Measurements from ENCODE around the gene MAP4K2.
"Not testable (repeated sequence)": the region's sequence is repeated elsewhere in the genome, so short reads cannot be mapped to it uniquely, and the experiment has no call there.

MAP4K2 gene

DNA sequence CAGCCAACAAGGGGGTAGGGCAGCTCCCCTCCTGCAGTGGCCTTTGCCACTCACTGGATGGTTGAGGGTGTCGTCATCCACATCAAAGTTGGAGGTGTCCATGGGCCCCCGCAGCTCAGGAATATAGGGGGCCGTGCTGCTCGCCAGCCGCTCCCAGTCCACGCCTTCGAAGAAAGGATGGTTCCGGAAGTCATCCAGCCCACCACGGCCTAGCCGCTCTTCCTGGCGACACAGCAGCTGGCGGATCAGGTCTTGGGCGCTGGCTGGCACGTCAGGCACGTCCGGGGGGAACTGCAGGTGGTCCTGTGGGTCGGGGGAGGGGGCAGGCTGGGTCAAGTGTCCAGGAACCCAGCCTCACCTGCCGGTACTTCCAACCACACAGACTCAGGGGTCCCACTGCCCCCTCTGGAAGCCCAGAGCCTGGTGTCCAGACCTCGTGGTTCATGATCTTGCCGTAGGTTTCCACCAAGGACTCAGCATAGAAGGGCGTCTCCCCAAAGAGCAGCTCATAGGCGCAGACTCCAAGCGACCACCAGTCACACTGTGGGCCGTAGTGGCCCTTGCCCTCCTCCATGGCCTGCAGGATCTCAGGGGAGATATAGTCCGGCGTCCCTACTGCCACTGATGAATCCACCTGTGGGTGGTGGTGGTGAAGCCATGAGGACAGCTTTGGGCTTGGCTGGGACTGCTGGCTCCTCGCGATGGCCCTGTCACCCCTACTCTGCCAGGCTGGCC lies 35.8 kb upstream of the MAP4K2 start:
- no peak for DNase-seq (ENCODE audit: low spot score)

GRCh38 chr11:64837887-64838351 lies 34.9 kb upstream of the MAP4K2 start:
- no peak for DNase-seq (ENCODE audit: low spot score)

- no peak for DNase-seq (ENCODE audit: low spot score)
Measured at GRCh38 chr11:64836448-64837072, 33.5 kb upstream of the MAP4K2 start.

DNA sequence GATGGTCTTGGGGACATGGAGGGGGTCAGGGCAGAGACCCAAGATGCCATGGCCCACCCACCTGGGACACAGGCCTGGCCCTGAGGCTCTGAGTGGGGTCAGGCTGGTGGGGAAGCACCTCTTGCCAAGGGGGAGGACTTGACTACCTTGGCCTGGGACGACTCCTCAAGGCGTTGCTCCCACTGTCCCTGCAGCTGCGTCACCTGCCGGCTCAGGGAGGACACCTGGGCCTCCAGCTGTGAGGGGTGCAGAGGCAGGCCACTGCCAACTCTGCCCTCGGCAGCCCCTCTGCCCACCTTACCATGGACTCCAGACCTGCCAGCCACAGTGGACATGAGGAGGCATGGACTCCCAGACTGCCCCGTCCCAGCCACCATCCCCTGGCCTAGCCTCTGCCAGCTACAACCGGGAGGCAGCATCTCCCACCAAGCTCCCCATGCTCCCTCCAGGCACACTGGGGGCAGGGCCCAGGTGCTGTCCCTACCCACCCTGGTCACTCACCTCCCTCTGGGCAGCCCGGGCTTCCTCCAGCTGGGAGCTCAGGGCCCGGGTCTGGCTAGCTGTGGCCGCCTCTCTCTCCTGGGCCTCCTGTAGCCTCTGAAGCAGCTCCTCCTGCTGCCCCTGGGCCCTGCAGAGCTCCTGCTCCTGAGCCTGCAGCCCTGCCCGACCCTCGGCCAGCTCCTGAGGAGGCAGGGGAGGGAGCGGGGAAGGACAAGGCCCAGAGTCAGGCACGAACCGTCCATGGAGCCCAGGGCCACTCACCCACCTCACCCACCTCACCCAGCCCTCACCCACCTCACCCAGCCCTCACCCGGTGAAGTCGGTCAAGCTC lies 32.8 kb upstream of the MAP4K2 start:
- DNase-seq (ENCODE audit: low spot score), result no peak

DNA sequence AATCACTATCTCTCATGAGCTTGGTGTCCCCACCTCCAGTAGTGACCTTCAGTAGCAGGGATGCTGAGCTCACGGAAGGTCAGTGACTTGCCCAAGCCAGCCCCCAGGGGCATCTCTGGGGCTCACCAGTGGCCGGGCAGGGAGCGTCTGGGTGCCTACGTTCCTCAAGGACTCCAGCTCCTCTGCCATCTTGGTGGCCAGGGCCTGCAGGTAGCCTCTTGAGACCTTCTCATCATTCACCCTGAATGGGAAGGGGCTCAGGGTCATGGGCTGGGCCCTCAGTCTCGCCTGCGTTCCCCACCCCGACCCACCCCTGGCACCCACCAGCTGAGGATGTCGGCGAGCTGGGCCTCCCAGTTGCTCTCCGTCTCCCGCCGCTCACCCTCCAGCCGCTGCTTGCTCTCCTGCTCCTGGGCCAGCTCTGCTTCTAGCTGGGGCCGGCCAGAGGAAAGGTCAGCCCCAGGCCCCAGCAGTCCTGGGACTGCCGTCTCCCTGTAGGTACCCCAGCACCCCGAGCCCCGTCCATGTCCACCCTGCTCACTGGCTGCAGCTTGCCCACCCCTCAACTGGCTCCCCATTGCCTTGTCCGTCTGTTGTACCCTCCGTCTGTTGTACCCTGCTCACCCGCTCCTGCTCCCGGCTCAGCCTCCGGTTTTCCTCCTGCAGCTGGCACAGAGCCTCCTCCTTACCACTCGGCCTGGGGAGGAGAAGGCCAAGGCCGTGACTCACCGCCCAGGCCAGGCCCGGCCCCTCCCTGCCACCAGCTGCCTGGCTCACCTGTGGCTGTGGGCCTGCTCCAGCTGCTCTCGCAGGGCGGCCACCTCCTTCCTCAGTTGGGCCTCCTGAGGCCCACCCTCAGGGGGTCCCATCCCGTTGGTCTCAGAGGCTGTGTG lies 32.0 kb upstream of the MAP4K2 start:
- DNase-seq (ENCODE audit: low spot score), result peak; percentile 49

DNA sequence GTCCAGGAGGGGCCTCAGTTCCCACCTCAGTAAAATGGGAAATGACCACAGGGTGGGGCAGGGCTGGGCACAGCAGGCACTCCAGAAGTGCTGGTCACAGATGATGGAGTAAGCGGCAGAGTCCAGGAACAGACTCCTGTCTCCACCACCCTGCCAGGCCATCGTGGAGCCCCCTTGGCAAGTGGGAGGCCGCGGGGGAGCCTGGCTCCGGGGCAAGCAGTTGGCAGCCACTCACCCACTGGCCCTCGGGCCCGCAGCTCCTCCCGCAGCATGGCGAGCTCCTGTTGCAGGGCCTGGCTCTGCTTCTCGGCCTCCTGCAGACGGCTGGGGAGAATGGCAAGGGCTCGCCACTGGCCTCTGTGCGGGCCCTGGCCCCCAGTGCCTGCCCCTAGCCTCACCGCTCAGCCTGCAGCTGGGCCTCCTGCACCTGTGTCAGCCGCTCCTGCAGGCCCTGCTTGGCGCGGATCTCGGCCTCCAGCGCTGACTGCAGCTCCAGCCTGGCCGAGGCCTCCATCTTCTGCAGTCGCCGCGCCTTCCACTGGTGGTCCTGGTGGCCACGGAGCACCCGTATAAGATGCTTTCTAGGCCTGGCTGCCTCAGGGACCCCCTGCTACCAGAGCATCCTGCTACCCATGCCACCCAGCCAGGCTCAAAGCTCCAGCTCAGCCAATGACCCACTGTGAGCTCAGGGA lies 31.2 kb upstream of the MAP4K2 start:
- no peak for DNase-seq (ENCODE audit: low spot score)

DNA sequence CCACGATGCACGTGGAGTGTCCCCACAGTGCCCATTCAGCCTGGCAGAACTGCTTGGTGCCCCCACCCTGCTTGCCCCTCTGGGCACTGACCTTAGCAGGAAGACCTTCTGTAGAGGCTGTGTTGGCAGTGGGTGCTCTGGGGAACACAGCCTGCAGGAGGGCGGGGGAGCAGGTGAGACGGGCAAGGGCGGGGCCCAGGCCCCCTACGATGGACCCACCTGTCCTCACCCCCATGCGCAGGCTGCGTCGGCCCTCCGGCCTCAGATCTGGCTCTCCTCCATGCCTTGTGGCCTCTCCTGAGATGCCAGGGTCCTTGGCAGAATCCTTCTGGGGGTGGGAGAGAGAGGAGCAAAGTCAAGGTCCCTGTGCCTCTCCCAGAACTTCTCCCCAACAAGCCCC lies 30.5 kb upstream of the MAP4K2 start:
- DNase-seq (ENCODE audit: low spot score), result no peak

DNA sequence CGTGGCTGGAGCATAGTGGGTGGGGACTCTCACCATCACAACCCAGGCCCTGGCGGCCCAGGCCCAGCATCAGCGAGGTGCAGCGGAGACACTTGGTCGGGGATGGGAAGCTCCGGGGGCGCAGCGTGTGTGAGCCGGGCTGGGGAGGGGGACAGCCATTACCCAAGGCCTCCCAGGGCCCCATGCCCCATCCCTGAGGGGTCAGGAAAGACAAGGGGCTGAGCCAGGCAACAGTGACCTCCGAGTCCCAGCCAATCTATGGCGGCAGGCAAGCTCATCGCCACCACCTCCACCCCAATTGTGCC lies 30.1 kb upstream of the MAP4K2 start:
- no peak for DNase-seq (ENCODE audit: low spot score)

DNA sequence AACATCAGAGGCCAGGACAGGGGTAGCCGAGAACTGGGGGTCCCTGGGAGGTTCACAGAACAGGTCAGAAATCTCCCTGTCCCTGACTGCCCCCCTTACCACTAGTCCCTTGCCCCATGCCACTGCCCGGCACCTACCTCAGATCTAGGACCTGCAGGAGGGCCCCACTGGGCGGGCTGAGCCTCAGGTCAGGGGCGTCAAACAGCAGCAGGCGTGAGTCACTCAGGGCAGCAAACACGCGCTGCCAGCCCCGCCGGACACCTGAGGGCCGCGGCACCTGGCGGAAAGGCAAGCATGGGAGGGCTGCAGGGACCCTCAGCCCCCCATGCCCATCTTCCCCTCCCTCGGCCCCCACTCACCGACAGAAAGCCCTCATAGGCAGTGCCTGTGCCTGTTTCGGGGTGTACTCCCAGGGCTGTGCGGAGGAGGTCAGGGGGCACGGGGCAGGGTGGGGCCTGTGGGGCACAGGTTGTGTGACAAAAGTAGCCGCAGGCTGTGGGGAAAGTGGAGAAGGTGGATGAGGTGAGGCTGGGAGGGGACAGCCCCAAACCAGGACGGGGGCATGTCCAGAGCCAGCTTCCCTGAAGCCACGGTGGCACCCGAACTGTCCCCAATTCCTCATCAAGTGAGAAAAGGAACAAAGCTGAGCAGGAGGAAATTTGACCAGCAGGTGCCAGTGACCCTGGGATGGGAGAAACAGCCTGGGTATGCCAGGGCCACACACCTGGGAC lies 29.6 kb upstream of the MAP4K2 start:
- DNase-seq (ENCODE audit: low spot score), result no peak

GRCh38 chr11:64831411-64831891 lies 28.4 kb upstream of the MAP4K2 start:
- DNase-seq (ENCODE audit: low spot score), result no peak

GRCh38 chr11:64829536-64830251 lies 26.7 kb upstream of the MAP4K2 start:
- no peak for DNase-seq (ENCODE audit: low spot score)

- no peak for DNase-seq (ENCODE audit: low spot score)
Measured at GRCh38 chr11:64827451-64827839, 24.4 kb upstream of the MAP4K2 start.

DNA sequence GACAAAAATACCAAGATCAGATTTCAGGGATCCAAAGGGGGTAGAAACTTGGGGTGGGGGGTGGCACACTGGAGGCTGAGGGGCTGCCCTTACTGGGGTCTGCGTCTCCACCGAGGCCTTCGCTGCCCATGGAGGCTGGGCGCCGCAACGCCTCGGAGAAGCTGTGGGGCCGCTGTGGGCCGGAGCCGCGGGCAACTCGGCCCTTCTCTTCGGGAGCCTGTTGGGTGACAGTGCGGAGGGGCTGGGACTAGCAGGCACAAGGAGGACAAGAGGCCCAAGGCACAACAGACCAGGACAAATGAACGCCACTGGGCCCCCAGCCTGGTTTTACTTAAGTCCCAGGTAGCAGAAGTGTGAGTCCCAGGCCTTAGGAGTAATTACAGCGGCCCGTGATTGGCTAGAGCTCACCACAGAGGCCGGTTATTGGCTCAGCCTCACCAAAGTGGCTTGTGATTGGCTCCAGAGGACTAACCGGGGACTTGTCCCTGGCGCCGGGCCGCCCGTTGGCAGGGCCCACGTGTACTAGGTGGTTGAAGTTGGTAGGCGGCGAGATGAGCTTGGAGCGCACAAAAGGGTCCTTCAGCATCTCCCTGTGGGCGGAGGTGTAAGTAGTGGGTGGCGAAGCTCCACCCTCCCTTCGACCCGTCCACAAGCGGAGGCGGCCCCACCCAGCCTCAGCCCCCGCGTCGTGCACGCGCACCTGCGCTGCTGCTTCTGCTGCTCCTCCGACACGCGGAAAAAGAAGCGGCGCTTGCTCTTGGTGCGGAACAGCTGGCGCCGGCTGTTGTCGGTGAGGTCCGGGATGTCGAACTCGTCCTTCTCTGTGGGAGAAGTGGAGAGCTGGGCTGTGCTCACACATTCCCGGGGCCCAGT lies 23.8 kb upstream of the MAP4K2 start:
- no peak for DNase-seq (ENCODE audit: low spot score)

DNA sequence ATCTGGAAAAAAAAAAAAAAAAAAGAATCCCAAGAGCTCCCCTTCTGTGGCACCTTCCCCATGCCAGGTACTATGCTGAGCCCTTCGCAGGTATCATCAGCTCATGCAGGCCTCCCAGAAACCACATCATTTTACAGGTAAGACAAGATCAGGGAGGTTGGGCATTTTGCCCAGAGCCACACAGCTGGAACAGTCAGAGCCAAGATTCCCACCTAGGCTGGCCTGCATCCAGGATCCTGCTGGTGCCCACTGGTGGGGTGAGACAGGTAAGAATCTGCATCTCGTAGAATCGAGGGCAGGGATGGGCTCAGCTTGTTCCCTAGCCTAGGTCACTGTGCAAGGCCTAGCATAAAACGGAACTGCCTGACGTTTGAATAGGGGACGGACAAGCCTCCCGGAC lies 23.0 kb upstream of the MAP4K2 start:
- DNase-seq (ENCODE audit: low spot score), result no peak

DNA sequence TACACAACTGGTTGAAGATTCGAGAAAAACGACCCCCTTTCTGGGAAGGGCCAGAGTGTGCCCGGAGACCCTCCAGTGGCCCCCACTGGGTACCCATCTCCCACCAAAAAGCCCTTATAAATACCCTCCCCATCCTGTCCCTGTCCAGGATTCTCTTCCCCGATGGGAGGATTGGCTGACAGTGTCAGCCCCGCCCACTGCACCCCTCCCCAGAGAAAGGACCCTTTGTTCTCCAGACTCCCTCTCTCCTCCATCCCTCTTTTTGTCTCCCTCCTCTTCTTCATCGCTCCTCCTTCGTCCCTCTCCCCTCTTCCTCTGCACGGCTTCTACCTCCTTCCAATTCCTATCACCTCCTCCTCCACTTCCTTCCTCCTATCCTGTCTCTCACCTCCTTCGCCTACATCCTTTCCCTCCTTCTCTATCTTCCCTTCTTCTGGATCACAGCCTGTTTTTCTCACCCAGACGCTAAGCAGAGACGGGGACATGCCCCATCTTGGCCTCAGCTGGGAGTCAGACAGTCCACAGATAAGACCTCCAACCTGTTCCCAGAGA lies 20.6 kb upstream of the MAP4K2 start:
- no peak for DNase-seq (ENCODE audit: low spot score)

DNA sequence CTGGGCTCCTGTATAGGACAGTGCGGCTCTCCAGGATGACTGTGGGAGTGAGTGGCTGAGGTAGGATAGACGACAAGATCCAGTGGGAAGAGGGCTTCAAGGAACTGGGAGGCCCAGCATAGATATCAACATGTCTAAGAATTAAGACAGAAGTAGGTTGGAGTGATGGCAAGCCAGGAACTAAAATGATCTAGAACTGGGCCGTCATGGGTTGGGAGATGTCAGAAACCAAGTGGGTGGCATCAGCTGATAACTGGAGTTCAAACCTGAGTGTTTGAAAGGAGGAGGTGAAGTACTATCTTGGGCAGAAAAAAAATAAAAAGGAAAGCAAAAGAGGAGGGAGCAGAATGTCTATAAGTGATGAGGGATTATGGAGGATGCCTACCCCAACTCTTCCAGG lies 14.5 kb upstream of the MAP4K2 start:
- DNase-seq (ENCODE audit: low spot score), result no peak

DNA sequence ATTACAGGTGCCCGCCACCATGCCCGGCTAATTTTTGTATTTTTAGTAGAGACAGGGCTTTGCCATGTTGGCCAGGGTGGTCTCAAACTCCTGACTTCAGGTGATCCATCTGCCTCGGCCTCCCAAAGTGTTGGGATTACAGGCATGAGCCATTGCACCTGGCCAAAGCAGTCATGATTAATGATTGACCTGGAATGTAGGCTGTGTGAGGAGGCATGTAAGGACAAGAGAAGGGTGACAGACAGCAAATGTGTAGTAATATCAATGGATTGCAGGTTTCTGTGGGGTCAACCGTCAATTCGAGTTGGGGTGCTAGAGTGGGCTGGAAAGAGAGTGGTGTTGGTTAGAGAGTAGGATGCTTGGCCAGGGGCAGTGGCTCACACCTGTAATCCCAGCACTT lies 12.4 kb upstream of the MAP4K2 start:
- DNase-seq (ENCODE audit: low spot score), result not testable (repeated sequence)

DNA sequence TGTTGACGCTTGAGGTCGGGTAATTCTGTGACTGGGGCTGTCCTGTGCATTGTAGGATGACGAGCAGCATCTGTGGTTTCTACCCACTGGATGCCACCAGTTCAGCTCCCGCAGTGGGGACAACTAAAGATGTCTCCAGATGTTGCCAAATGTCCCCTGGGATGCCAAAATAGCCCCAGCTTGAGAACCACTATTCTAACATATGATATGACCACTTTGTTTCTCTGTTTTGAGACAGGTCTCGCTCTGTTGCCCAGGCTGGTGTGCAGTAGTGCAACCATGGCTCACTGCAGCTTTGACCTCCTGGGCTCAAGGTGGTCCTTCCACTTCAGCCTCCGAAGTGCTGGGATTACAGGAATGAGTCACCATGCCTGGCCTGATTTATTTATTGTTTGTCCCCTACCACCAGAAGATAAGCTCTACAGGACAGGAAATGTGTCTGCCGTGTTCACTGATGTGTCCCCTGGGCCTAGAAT lies 11.7 kb upstream of the MAP4K2 start:
- no peak for DNase-seq (ENCODE audit: low spot score)

DNA sequence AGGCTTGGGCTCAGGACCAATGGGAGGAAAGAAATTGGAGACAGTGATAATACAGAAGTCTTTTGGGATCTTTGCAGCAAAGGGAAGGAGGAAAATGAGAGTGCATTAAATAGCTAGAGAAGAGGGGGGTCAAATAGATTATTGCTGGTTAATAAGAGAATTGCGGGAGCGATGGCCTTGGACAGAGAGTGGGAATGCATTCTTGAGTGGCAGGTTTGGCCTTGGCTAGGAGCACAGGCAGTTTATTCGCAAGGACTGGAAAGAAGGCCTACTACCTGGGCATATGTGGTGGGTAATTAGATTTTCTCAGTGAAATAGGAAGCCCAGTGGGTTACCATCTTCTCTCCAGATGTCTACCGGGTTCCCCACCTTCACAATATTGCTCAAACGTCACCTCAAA lies 10.8 kb upstream of the MAP4K2 start:
- no peak for DNase-seq (ENCODE audit: low spot score)
